ENCODE measurements around the gene CYTH3. TPM values are rescaled to one million over a fixed set of nuclear protein-coding genes. Genes with fewer than 3 reads are reported as not detected.

The CYTH3 gene
- total and polyA plus RNA-seq, 2 of the 13 experiments (the other 11 are each of a cell fraction or from before 2014, with no cell fraction given): 3.1 to 3.8 TPM

- Histone ChIP-seq H3K4me1 (ENCODE audit: insufficient read depth, low read length) (peaks cover 21% of the 10 kb centered on the region), H4K20me1 (ENCODE audit: insufficient read depth, low read length) (no peaks in the 10 kb centered on the region), H3K4me3 (replicated peaks in 1 of 3; ENCODE audit: insufficient read depth in 1 of 3, low read depth in 2 of 3, low read length in 3 of 3) (no peak overlapping the region), H3K79me2 (ENCODE audit: insufficient read depth, low read length) (no peaks in the 10 kb centered on the region), H3K27ac (ENCODE audit: extremely low read length, insufficient read depth, low read length) (no peak overlapping the region), H3K9ac (ENCODE audit: insufficient read depth, low read depth, low read length) (no peak overlapping the region), H3K27me3 (ENCODE audit: control insufficient read depth in 1 of 2, insufficient read depth in 2 of 2, low read length in 2 of 2) (no peaks in the 10 kb centered on the region), H2AFZ (ENCODE audit: low read length) (no peak overlapping the region), H3K36me3 (replicated peaks in 1 of 2; ENCODE audit: control insufficient read depth in 1 of 2, insufficient read depth in 2 of 2, low read length in 2 of 2) (no peaks in the 10 kb centered on the region), H3K9me3 (ENCODE audit: low read length) (no peaks in the 10 kb centered on the region), H3K4me2 (ENCODE audit: low read depth, low read length) (no peak overlapping the region)
- ChIA-PET CTCF (ENCODE audit: low intra/inter-chr PET ratio, low total read pairs) (no interaction called here), POLR2A (no interaction called here)
- no TSS peak for BruUV-seq (replicated peaks)
- DNase-seq (ENCODE audit: low spot score) (no peak), ATAC-seq (no peak), FAIRE-seq (no peak)
- intact Hi-C loops (cut with micrococcal nuclease; ENCODE audit: unreplicated experiment) (no loop called here), in situ Hi-C loops (cut with HindIII; ENCODE audit: extremely low pct_ligation_motif_present, low pct_unique_long_range_greater_than_20kb) (loop anchor here (10.0 kb wide), 1 partner anchor 267 kb away; no protein-coding TSS in a partner anchor)
- WGBS (ENCODE audit: low lambda C conversion rate): 91% methylated on average over 21 of the region's 22 CpGs
- TF ChIP-seq ZNF224 (CRISPR knock-in tag; IDR thresholded peaks at IDR 0.05) (no peak), HES4 (CRISPR knock-in tag; IDR thresholded peaks at IDR 0.05; ENCODE audit: borderline replicate concordance) (no peak), ZNF788 (CRISPR knock-in tag; IDR thresholded peaks at IDR 0.05; ENCODE audit: borderline replicate concordance) (no peak), KDM1A (CRISPR knock-in tag; IDR thresholded peaks at IDR 0.05) (no peak), ZNF280D (CRISPR knock-in tag; IDR thresholded peaks at IDR 0.05) (no peak), CREB1 (IDR thresholded peaks at IDR 0.05) (no peak), CREB1 (CRISPR knock-in tag; IDR thresholded peaks at IDR 0.05) (no peak), ZNF547 (CRISPR knock-in tag; IDR thresholded peaks at IDR 0.05) (no peak), ZNF232 (CRISPR knock-in tag; IDR thresholded peaks at IDR 0.05; ENCODE audit: borderline replicate concordance) (no peak), ZFP82 (CRISPR knock-in tag; IDR thresholded peaks at IDR 0.05; ENCODE audit: borderline replicate concordance) (no peak), ZNF282 (IDR thresholded peaks at IDR 0.05; ENCODE audit: partially characterized antibody) (no peak), MLX (CRISPR knock-in tag; IDR thresholded peaks at IDR 0.05) (no peak), SMYD3 (CRISPR knock-in tag; IDR thresholded peaks at IDR 0.05) (no peak), ZBTB4 (CRISPR knock-in tag; IDR thresholded peaks at IDR 0.05; ENCODE audit: borderline replicate concordance) (no peak), GLI4 (CRISPR knock-in tag; IDR thresholded peaks at IDR 0.05; ENCODE audit: borderline replicate concordance) (no peak), SRF (IDR thresholded peaks at IDR 0.05; ENCODE audit: low read depth, low read length) (no peak), ETV6 (CRISPR knock-in tag; conservative IDR thresholded peaks at IDR 0.05) (no peak), ELF1 (CRISPR knock-in tag; IDR thresholded peaks at IDR 0.05) (no peak)
These were observed 104.6 kb downstream of the CYTH3 start for GRCh38 chr7:6167587-6168476.
